ENCODE results near the gene OR2B2.

GRCh38 chr6:27883136-27883535, 29.1 kb downstream of the OR2B2 start:
- TF ChIP-seq, protein P1, sequence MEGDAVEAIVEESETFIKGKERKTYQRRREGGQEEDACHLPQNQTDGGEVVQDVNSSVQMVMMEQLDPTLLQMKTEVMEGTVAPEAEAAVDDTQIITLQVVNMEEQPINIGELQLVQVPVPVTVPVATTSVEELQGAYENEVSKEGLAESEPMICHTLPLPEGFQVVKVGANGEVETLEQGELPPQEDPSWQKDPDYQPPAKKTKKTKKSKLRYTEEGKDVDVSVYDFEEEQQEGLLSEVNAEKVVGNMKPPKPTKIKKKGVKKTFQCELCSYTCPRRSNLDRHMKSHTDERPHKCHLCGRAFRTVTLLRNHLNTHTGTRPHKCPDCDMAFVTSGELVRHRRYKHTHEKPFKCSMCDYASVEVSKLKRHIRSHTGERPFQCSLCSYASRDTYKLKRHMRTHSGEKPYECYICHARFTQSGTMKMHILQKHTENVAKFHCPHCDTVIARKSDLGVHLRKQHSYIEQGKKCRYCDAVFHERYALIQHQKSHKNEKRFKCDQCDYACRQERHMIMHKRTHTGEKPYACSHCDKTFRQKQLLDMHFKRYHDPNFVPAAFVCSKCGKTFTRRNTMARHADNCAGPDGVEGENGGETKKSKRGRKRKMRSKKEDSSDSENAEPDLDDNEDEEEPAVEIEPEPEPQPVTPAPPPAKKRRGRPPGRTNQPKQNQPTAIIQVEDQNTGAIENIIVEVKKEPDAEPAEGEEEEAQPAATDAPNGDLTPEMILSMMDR (IDR thresholded peaks at IDR 0.05; ENCODE audit: poor library complexity): no peak
- TF ChIP-seq EZH2 (IDR thresholded peaks at IDR 0.05; ENCODE audit: borderline replicate concordance): no peak
- TF ChIP-seq EZH2phosphoT487 (IDR thresholded peaks at IDR 0.05; ENCODE audit: low read depth, severe bottlenecking, unreplicated experiment): no peak

Data from hepatocyte (in vitro differentiated cells).